ENCODE results near the gene IRGQ.
"Not testable (repeated sequence)": the region's sequence is repeated elsewhere in the genome, so short reads cannot be mapped to it uniquely, and the experiment has no call there.

The IRGQ gene

GRCh38 chr19:43595999-43596841 is at the start of gene IRGQ, which contains the start of gene ZNF576:
TSS of gene IRGQ (minus strand) at chr19:43596134. CDS start at chr19:43595338, 796 bp downstream.
TSS of gene ZNF576 (plus strand) at chr19:43596595. CDS start at chr19:43597109, 514 bp downstream.
- in situ Hi-C loops (cut with MboI; ENCODE audit: low sequenced_read_pairs), result no loop called here

GRCh38 chr19:43644181-43644580 is 48.2 kb upstream of the IRGQ start:
- in situ Hi-C loops (cut with MboI; ENCODE audit: low sequenced_read_pairs), result no loop called here

- in situ Hi-C loops (cut with MboI; ENCODE audit: low sequenced_read_pairs), result no loop called here
These were observed 47.4 kb upstream of the IRGQ start for GRCh38 chr19:43643326-43643725.

GRCh38 chr19:43642531-43642930 is 46.6 kb upstream of the IRGQ start:
- in situ Hi-C loops (cut with MboI; ENCODE audit: low sequenced_read_pairs), result no loop called here

- in situ Hi-C loops (cut with MboI; ENCODE audit: low sequenced_read_pairs), result no loop called here
These were observed 45.4 kb upstream of the IRGQ start for GRCh38 chr19:43641333-43641732.

DNA sequence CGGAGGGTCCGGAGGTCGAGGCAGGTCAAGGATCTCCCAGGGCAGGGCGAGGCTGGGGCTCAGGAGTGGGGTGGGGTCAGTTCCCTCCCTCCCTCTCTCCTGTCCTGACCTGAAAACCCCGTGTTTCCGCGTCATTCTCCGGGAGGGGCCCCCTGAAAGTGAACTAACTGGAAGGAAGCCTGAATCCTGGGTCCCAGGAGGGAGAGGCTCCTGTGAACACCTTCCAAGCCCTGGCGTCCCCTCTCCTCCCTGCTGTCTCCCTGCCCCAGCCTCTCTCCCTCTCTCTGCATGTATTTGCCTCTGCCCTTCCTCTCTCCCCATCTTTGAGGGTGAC is 44.5 kb upstream of the IRGQ start:
- in situ Hi-C loops (cut with MboI; ENCODE audit: low sequenced_read_pairs), result no loop called here

DNA sequence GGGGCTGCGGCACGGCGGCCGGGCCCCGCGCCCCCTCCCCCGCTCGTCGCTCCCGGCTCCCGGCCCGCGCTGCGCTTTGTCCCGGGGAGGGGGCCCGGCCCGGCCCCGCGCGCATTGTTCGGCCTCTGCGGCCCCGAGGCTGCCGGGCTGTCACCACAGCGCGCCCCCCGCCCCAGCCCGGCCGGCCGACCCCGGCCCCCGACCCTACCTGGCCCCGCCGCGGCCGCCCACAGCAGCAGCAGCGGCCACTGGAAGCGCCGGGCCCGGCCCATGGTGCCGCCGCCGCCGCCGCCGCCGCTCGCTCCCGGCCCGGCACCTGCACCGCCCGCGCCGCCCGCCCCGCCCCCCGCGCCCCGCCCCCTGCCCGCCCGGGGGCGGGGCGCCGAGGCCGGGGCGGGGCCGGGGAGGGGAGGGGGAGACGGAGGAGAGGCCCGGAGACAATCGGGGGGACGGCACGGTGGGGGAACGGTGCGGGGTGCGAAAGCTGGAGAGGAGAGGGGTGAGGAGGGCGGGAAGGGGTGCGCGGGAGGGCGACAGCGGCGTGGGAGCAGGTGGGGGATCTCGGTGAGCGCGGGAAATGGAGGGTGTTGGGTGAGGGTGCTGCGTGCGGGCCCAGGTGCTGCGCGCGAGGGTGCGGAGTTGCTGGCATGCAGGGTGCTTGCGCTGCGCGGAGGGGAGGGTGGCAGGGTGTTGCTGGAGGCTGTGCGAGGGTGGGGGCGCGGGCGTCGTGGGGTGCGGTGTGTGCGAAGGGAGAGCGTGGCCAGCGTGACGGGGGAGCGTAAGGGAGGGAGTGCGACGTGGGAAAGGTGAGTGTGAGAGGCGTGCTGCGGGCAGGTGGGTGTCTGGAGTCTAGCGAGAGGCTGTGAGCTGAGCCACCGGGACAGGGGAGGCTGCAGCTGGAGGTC is 43.8 kb upstream of the IRGQ start, which contains the start of gene CADM4:
Gene CADM4 (minus strand): TSS at position 332 of the 905 bp plus-strand sequence. CDS start 60 bp downstream, at position 272.
- in situ Hi-C loops (cut with MboI; ENCODE audit: low sequenced_read_pairs), result no loop called here

DNA sequence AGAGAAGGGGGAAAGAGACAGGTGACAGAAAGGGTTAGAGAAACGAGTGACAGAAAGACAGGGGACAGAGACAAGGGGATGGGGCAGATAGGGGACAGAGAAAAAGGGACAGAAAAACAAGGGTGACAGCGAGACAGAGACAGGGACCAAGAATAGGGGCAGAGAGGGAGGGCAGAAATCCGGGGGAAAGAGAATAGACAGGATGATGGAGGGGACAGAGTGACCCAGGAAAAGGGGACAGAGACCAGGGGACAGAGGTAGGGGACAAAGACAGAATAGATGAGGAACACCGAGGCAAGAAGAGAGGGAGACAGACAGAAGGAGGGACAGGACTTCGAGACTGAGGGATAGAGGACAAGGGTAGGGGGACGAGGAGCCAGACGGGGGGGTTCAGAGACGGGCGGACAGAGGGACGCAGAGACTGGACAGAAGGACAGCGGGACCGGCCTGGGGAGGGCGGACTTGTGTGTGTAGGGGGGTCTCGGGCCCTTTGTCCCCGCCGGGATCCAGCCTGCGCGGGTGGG is 43.1 kb upstream of the IRGQ start:
- in situ Hi-C loops (cut with MboI; ENCODE audit: low sequenced_read_pairs), result no loop called here

DNA sequence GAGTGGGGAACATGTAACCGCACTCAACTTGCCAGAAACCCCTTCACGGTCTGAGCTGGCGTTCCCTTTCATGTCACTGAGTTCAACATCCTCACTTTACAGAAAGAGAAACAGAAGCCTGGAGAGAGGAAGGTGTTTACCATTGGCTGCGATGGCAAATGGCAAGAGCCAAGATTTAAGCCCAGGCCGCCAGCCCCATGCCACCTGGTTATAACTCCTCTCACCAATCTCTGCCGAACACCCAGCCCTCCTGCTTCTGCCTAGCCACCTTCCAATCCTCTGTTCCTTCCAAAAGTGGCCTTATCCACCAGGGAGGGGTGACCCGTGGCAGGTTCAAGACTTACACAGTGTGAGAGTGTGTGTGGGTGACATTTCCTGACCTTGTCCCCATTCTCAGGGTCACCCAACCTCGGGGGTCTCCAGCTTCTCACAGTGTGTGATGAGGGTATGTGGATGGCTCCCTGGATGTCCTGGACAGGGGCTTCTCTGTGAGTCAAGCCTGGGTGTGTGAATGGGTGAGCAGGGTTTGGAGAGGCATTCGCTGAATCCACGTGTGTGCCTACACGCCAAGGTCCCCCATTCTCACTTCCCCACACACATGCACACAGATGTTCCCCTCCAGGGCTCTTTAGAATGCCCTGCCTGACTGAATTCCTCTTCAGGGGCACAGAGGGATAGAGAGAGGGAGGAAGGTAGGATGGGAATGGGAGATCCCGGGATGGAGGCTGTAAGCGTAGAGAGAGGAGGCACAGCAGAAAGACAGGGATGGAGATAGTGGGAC is 42.5 kb upstream of the IRGQ start:
- in situ Hi-C loops (cut with MboI; ENCODE audit: low sequenced_read_pairs), result no loop called here

DNA sequence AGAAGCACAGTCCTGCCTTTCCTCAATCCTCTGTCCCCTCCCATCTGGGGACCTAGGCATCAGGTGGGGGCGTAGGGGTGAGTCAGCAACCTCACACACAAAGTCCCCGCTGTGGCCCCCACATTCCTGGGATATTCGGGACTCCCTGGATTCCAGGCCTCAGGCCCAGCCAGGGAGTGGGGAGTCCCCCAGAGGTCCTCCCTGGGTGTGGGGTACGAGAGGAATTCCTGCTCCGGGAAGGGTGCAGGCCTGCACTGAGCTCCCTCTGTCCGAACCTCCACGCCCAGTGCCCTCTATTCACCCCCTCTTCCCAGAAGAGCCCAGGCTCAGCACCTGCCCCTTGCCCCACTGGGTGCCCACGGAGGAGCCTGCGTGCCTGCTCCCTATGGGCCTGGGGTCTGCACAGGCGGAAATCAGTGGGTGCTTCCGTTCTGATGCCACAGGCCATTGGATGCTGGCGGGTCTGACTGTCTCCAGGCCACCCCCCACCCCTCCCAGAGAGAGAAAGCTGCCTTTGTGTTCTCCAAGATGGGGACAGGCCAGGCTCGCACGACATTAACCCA is 40.3 kb upstream of the IRGQ start:
- in situ Hi-C loops (cut with MboI; ENCODE audit: low sequenced_read_pairs), result no loop called here

DNA sequence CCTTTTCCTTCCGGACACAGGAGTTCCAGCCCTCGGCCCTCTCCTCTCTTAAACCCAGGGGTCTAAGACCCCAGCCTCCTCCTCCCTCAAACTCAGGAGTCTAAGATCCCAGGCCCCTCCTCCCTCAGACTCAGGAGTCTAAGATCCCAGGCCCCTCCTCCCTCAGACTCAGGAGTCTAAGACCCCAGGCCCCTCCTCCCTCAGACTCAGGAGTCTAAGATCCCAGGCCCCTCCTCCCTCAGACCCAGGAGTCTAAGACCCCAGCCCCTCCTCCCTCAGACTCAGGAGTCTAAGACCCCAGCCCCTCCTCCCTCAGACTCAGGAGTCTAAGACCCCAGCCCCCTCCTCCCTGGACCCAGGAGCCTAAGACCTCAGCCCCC is 39.6 kb upstream of the IRGQ start:
- in situ Hi-C loops (cut with MboI; ENCODE audit: low sequenced_read_pairs), result not testable (repeated sequence)

GRCh38 chr19:43634872-43635560 is 39.1 kb upstream of the IRGQ start:
- in situ Hi-C loops (cut with MboI; ENCODE audit: low sequenced_read_pairs), result no loop called here

DNA sequence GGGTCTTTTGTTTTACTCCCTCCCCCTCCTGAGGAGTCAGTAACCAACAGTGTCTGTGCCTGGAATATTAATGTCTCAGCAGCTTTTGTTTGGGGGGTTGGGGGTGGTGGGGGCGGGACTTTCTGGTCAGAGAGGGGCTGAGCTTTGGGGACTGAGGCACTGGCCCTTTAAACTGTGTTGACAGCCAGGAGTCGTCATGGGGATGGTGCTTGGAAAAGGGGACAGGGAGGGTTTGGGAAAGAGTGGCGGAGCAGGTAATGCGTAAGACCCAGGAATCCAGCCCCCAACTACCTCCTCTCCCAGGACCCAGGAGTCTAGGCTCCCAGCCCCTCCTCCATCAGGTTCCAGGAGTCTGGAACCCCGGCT is 38.6 kb upstream of the IRGQ start:
- in situ Hi-C loops (cut with MboI; ENCODE audit: low sequenced_read_pairs), result no loop called here

DNA sequence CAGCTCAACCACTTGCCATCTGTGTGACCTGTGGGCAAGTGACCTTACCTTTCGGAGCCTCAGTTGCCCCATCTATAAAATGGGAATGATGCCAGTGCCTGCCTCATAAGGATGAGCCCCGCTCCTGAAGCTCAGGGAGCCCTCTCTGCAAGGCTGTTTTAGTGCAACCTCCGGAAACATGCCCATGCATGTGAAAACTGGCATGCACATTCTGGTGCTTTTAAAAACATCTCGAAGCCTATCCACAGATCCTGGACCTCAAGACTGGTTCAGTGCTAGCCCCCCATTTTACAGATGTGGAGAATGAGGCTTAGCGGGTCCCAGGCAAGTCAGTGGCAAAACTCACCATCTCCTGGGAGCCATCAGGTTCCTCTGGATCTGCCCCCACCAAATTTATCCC is 38.1 kb upstream of the IRGQ start:
- in situ Hi-C loops (cut with MboI; ENCODE audit: low sequenced_read_pairs), result no loop called here

- in situ Hi-C loops (cut with MboI; ENCODE audit: low sequenced_read_pairs), result no loop called here
These were observed 37.6 kb upstream of the IRGQ start for GRCh38 chr19:43633520-43633919.

DNA sequence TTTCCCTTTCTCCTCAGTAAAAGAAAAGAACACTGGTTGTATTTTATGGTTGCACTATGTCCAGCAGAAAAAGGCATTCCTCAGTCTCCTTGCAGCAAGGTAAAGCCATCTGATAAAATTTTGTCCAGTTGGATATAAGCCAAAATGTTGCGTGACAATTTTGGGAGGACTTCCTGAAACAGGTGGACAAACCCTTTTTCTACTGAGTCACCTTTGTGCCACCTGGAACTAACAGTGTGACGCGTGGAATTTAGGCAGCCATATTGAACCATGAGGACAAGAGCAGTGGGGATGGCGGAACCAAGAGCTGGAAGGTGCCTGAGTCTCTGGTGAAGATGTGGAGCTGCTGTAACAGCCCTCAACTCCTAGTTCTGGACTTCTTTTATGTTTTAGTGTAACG is 35.6 kb upstream of the IRGQ start:
- in situ Hi-C loops (cut with MboI; ENCODE audit: low sequenced_read_pairs), result no loop called here

DNA sequence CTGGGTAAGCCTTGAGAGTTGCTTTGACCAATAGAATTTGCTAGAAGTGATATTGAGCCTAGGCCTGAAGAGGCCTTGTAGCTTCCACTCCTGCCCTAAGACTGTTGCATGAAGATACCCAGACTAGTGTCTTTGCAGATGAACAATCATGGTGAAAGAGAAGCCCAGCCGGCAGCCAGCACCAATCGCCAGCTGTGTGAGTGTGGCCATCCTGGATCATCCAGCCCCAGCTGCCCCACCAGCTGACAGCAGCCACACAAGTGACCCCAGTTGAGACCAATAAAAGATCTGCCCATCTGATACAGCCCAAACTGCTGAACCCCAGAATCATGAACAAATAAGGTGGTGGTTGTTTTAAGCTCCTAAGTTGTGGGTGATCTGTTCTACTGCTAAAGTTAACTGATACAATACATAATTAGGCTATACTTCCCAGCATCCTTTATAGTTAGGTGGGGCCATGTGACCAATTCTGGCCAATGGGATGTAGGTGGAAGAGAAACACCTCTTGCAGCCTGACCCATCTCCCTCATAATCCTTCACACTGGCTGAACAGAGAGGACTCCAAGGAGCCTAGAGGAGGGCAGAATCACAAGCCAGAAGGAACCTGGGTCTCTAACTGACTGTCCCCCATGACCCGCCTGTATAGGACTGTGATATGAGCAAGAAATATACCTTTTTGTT is 32.9 kb upstream of the IRGQ start:
- in situ Hi-C loops (cut with MboI; ENCODE audit: low sequenced_read_pairs), result no loop called here

DNA sequence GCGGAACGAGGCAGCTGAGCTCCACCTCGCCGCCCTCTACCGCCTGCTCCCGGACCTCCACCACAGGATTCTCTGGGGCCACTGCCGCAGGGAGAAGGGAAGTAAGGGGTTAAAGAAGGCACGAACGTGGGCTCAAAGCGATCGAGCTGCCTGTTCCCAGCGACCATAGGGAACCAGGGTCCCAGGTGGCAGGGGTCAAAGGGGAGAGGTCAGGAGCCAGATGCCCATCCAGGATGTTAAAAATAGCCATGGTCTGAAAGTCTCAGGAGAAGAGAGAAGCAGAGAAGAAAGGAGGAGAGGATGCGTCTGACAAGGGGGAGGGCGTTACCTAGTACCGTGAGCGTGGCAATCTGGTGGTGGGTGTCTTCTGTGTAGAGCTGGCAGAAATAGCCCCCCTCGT is 30.9 kb upstream of the IRGQ start:
- in situ Hi-C loops (cut with MboI; ENCODE audit: low sequenced_read_pairs), result no loop called here

DNA sequence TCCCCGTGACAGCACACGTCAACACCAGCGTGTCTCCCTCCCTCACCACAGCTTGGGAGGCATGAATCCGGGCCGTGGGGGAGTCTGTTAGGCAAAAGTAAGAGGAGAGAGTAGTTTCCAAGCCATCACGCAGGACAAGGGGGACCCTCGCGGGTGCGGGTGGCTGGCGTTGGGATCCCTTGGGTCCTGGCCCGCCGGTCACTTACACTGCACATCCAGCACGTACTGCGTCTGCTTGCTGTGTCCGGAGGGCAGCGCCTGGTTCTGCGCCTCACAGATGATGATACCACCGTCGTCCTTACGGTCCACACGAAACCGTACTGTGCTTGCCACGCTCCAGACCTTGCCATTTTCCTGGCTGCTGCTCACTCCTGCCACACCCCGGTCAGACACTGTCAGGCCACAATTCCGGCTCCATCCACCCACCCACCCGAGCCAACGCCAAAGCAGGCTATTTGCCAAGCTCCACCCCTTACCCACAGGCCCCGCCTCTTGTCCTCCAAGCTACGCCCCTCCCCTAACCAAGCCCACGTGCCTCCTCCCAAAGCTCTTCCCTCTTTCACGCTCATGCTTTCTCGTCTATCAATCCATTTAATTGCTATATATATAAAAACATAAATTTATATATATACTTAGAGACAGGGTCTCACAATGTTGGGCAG is 30.1 kb upstream of the IRGQ start:
- in situ Hi-C loops (cut with MboI; ENCODE audit: low sequenced_read_pairs), result no loop called here
